HG03175 (cell line): ENCODE results near the gene RALBP1.
"Not testable (repeated sequence)": the region's sequence is repeated elsewhere in the genome, so short reads cannot be mapped to it uniquely, and the experiment has no call there.

ENCODE experiments used
- ATAC-seq: cut with Tn5 transposase; IDR thresholded peaks from one replicate; pipeline ENCODE4 v1.9.1; 2021; ENCODE audit warnings: mild to moderate bottlenecking, moderate library complexity; ENCODE audit not compliant: unreplicated experiment

Gene RALBP1

DNA sequence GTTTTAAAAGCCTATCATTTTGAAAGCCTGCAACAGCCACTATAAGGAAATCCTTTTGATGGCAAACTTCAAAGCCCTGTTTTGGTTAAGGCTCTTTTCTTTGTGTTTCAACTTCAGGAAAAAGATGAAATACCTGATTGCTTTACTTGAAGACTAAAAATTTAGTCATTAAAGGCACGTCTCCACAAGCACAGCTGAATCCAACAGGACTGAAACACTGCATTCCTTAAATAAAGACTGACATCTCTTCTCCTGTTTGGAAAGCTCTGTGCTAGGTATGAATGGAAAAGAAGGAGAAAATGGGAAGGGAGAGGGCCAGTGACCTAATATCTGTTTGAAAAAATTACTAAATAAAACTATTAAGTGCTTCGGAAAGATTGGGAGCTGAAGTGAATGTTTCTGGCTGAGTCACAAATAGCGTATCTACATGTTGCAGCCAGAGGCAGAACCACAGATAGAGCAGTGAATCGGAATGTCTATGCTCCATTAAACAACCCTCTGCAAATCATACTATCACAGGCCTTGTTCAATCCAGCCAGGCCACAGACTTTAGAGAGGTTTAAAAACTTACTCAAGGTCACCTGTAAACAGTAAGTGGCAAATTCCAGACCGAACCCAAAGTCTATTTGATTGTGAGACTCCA lies 21.1 kb upstream of the RALBP1 start:
- no peak for ATAC-seq

DNA sequence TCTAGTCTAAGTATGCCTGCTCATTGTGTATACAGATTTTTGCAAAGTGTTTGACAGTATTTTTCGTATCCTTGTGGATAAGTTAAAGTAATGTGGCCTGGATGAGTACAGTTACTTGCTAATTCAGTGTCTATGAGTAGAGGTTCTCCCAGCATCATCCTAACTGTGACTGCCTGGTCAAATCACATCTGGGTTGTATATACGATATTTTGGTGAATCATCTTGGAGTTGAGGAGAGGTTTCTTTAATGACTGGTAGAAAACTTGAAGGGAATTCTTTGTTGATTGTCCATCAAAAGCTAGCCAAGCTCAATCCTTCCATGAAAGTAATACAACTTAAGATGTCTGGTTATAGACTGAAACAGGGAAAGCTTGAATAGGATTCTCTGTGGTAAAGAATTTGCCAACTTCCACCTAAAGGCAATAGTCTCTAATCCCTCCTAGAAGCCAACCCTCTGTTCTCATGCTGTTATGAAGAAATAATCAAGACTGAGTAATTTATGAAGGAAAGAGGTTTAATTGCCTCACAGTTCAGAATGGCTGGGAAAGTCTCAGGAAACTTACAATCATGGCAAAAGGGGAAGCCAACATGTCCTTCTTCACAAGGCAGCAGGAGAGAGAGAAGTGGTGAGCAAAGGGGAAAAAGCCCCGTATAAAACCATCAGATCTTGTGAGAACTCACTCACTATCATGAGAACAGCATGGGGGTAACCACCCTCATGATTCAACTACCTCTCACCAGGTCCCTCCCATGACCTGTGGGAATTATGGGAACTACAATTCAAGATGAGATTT lies 19.4 kb upstream of the RALBP1 start:
- ATAC-seq: no peak

DNA sequence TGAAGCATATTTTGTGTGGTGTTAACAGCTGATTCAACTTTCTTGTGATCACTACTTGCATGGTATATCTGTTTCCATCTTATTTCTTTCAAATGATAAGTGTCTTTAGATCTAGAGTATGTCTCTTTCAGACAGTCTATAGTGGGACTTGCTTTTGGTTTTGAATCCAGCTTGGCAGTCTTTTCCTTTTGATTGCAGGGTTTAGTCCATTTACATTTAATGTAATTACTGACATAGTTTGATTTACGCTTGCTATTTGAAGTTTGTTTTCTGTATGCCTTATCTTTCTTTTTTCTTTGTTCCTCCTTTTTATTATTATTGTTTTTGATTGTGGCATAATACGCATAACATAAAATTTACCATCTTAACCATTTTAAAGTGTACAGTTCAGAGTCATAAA lies 9.2 kb upstream of the RALBP1 start:
- ATAC-seq: no peak

DNA sequence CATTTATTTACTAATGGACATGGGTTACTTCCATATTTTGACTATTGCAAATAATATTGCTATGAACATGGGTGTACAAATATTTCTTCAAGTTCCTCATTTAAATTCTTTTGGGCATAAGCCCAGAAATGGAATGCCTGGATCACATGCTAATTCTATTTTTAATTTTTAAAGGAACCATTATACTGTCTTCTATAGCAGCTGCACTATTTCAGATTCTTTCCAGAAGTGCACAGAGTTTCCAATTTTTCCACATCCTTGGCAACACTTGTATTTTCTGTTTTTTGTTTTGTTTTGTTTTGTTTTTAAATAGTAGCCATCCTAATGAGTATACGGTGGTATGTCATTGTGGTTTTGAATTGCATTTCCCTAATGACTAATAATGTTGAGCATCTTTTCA lies 8.5 kb upstream of the RALBP1 start:
- ATAC-seq: no peak

- ATAC-seq: no peak
These were observed 6.3 kb upstream of the RALBP1 start for GRCh38 chr18:9468998-9469397.

DNA sequence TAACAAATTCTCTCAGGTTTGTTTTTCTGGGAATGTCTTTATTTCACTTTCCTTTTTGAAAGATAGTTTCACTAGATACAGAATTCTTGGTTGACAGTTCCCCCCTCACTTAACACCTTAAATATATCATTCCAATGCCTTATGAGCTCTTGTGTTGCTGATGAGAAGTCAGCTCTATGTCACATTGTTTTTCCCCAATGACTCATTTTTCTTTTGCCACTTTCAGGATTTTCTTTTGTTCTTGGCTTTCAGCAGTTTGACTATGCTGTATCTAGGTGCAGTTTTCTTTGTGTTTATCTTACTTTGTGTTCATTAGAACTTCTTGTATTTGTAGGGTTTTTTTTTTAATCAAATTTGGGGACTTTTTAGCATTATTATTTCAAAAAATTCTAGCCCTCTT lies 5.6 kb upstream of the RALBP1 start:
- ATAC-seq: no peak

DNA sequence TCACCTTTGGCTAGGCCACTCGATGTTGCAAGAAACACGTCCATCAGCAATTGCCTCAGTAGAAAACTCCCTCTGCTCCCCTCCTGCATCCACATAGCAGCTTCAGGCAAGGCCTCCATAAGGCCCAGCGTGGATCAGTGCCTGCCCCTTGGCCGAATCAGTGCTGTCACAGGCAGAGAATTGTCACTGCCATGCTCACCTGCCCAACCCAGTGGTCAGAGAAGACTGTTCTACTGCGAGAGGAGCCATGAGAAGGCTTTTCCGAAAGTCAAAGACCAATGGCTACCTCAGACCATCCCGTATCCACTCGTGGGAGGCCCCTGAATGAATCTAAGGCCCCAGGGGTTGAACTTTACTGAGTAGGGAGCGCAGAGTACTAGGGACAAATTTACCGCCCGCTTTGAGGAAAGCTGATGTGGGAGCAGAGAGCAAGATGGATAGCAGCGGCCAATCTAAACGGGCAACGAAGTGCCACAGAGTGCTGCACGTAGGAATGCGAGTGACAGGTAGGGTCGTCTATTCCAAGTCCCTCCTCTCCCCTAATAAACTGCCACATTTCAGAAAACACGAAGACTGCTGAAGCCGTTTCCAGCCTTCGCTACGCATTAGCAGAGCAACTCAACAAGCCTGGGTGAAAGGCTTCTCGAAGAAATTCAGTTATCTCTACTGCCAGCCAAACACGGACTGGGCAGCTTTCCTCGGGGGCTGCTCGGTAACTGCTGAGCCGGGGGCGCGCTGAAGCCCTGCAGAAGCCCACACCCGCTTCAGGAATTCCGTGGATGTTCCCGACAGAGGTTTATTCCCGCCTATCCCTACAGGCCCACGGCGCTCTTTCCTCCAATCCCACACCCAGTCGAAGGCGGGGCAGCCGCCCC lies 968 bp upstream of the RALBP1 start:
- no peak for ATAC-seq

DNA sequence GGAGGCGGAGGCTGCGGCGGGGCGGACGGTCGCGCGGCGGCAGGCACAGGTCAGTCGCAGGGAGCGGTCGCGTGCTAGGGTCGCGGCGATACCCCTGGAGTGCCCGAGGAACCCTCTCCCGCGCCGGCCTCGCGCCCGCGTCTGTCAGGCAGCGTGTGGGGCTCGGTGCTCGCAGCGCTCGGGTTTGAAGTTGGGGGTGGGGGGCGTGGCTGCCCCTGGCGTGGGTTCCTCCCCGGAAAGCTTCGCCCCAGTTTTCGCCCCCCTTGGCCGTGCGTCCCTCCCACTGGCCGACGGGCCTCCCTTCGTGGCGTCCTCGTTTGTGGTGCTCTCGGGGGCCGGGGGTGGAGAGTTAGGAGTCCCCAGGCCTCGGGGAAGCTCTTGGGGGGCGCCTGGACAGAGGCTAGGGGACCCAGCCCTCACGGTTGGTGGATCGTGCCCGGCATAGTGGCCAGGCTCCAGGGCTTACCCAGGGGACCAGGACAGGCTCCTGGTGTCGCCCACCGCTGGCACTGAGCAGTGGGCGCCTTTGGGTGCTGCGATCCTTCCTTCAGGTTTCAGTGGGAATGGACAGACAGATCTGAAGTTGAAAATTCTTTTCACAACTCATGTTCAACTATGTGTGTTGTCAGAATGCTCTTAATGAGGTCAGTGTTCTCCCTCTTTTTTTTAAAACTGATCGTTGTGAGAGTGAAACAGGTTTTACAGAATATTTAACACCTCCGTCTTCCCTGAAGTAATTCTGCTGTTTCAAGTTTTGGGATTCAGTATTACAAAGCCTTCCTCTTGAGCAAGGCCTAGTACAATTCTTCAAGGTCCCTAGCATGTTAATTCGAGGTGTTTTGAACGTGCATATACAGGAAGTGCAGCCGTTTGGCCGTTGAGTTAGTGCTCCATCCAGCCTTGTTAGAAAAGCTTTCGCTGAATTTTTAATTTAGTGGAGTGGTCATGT lies 604 bp downstream of the RALBP1 start:
- peak; percentile 45 for ATAC-seq

GRCh38 chr18:9476949-9477348 lies 1.6 kb downstream of the RALBP1 start:
- ATAC-seq: not testable (repeated sequence)

- no peak for ATAC-seq
These were observed 2.2 kb downstream of the RALBP1 start for GRCh38 chr18:9477509-9477908.

DNA sequence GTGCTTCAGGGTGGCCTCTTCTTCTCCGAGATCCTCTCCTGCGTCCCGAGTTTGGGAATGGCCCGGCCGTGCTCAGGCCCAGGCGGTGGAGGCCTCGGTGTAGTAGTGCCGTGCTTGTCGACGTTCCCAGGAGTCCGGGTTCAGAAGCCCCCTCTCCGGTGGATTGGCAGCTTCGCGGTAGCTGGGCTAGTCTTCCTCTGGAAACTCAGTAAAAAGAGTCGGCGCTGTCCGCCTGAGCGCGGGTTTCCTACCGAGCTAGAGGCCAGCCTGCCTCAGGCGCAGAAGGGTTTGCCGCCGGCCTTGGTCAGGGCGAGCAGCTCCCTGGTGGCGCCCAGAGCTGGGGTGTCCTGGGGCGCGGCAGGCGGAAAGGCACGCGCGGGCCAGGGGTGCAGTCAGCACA lies 3.2 kb downstream of the RALBP1 start:
- ATAC-seq: no peak

- no peak for ATAC-seq
These were observed 7.5 kb downstream of the RALBP1 start for GRCh38 chr18:9482790-9483189.

GRCh38 chr18:9483526-9483925 lies 8.2 kb downstream of the RALBP1 start:
- ATAC-seq: no peak

DNA sequence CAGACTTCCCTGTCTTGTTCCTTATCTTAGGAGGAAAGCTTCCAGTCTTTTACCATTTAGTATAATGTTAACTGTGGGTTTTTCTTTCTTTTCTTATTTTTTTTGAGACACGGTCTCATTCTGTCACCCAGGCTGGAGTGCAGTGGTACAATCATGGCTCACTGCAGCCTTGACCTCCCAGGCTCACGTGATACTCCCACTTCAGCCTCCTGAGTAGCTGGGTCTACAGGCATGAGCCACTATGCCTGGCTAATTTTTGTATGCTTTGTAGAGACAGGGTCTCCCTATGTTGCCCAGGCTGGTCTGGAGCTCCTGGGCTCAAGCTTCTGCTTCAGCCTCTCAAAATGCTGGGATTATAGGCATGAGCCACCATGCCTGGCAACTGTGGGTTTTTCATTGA lies 9.5 kb downstream of the RALBP1 start:
- ATAC-seq: not testable (repeated sequence)

DNA sequence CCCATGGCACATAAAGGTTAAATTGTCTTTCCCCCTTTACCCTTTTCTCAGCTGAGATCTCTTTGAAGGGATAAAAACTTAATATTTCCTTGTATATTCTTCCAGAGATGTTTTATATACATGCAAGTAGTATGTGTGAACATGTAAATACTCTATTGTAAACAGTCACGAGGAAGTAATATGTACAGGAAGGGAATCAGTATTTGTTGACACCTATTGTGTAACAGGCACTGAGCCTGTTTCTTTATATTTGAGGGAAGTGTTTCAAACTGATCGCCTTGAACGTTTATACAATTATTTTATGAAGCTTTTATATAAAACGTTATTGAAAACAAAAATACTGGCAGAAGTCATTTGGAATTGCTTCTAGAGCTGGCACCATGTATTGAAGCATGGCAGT lies 13.2 kb downstream of the RALBP1 start:
- ATAC-seq: no peak

GRCh38 chr18:9494778-9495331 lies 19.5 kb downstream of the RALBP1 start:
- peak; percentile 97 for ATAC-seq

GRCh38 chr18:9495465-9495864 lies 20.2 kb downstream of the RALBP1 start:
- ATAC-seq: no peak

DNA sequence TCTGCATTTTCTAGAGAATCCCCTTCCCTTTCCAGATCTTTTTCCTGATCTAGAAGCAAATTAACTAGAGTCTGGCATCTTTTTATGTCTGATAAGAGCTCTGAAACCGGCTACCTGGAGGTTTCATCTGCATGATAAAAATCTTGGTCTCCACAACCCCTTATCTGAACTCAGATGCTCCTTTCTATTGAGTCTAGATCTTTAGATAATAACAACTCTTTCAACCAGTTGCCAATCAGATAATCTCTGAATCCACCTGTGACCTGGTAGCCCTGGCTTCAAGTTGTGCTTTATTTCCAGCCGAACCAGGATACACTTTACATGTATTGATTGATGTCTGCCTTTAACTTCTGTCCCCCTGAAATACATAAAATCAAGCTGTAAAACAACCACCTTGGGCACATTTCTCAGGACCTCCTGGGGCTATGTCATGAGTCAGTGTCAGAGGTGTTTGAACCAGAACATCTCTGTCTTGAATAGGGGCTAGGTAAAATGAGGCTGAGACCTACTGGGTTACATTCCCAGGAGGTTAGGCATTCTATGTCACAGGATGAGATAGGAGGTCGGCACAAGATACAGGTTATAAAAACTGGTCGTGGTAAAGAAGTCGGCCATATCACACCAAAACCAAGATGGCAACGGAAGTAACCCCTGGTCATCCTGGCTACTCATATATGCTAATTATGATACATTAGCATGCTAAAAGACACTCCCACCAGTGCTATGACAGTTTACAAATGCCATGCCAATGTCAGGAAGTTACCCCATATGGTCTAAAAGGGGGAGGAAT lies 20.8 kb downstream of the RALBP1 start:
- no peak for ATAC-seq

DNA sequence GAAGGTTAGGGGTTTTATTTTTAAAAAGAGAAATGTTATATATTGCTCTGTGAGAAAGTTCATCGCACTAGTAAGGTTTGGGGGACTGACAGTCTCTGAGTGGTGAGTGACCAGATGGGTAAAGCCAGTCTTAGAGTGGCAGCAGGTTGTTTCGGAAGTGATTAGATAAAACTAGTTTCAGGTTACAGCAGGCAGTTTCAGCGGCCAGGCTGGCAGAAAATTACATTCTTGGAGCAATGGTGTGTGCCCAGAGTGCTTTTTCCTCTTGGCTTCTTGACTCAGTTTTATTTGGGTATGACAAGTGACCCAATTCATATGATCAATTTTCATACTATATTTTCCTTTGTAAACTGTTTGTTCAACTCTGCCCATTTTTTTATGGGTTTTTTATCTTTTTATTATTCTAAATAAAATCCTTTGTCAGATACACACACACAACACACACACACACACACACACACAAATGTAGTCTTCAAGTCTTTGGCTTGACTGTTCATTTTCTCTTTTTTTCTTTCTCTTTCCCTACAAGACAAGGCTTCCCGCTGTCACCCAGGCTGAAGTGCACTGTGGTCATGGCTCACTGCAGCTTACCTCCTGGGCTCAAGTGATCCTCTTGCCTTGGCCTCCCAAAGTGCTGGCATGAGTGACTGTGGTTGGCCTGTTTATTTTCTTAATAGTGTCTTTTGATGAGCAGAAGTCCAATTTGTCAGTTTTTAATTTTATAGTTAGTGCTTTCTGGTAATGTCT lies 30.9 kb downstream of the RALBP1 start:
- no peak for ATAC-seq
